KBM-7 (cell line): Measurements from ENCODE around the gene JAGN1.
A peak's percentile ranks its signal among the peaks of the same experiment; 100 is the strongest.

Experiments used
- DNase-seq: peaks from one replicate; pipeline ENCODE4 v3.0.0-alpha.2; 2015
- in situ Hi-C: fragments of 300-500 bp; cut with MboI; formaldehyde crosslinking; loops from 2 replicates; pipeline ENCODE4 v1.14.3; 2020; ENCODE audit warnings: low sequenced_read_pairs, low pct_unique_long_range_greater_than_20kb, mixed read lengths

The JAGN1 gene

DNA sequence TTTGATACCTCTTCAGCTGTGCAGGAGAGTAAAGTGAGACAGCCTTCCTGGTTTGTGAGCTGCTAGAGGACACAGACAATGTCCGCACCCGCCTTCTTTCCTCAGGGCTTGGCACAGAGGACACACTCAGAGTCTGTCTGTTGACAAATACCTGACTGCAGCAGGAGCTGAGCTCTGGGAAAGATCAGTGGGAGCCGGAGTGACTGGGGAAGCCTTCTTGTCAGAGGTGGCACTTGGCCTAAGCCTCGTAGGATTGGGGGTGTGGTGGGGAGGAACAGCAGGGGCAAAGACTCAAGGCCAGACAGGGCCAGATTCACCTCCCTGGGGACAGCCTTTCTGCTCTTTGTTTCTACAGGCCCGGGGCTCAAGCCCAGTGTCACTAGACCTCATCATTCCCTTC is 23.2 kb downstream of the JAGN1 start:
- DNase-seq, result no peak
- in situ Hi-C loops, result no loop called here

DNA sequence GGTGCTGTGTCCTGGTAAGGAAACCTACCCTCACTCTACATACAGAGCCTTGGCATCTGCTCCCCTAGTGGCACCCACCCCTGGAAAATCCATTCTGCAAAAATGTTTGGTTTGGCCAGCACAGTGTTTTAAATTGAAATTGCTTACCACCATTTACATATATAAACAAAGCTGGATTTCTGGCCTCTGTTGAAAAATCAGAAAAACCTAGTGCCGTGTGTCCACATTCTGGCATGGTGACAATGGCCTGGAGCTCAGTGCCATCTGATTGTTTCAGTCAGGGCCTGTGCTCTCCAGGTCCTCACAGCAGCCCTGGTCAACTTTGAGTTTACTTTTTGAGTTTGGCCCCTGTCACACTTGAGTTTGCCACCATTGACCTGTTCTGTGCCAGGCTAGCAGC is 23.6 kb downstream of the JAGN1 start:
- DNase-seq, result no peak
- in situ Hi-C loops, result no loop called here

DNA sequence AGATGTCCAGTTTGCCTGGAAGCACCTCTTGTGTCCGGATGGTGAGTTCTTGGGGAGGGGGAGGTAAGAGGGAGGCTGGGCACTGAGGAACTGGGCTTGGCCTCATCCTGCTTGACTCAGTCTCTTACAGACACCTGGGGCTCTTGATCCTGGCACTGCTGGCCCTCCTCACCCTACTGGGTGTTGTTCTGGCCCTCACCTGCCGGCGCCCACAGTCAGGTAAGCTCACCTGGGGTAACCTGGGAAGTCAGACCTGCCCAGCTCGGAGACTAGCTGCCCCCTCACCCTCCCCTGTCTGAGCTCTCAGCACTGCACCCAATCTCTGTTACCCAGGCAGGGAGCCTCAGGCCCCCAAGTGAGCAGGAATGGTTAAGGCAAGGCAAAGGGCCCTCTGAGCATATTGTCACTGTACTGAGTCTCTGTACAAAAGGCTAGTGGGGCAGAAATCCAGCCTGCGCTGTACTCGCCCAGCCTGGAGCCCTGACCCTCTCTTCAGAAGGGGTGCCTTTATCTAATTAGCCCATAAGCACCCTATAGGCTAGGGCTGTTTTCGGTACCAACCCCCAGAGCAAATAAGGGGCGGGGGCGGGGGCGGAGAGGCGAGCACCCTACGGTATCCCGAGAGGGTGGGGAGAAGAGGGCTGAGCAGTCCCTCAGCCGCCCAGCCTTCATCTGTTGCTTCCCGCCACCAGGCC is 24.3 kb downstream of the JAGN1 start:
- in situ Hi-C loops, result no loop called here

DNA sequence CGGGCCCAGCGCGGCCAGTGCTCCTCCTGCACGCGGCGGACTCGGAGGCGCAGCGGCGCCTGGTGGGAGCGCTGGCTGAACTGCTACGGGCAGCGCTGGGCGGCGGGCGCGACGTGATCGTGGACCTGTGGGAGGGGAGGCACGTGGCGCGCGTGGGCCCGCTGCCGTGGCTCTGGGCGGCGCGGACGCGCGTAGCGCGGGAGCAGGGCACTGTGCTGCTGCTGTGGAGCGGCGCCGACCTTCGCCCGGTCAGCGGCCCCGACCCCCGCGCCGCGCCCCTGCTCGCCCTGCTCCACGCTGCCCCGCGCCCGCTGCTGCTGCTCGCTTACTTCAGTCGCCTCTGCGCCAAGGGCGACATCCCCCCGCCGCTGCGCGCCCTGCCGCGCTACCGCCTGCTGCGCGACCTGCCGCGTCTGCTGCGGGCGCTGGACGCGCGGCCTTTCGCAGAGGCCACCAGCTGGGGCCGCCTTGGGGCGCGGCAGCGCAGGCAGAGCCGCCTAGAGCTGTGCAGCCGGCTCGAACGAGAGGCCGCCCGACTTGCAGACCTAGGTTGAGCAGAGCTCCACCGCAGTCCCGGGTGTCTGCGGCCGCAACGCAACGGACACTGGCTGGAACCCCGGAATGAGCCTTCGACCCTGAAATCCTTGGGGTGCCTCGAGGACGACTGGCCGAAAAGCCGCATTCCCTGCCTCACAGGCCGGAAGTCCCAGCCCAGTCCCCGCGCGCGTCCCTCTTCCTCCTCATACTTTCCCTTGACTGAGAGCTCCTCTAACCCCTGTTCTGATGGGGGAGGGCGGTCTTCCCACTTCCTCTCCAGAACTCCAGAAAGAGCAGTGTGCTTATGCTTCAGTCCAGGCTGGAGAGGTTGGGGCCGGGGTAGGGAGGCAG is 25.1 kb downstream of the JAGN1 start:
- in situ Hi-C loops, result no loop called here
- peak; percentile 69 for DNase-seq

More for the DNA sequence above, 24.3 kb downstream of the JAGN1 start:
- DNase-seq, result peak; percentile 60

DNA sequence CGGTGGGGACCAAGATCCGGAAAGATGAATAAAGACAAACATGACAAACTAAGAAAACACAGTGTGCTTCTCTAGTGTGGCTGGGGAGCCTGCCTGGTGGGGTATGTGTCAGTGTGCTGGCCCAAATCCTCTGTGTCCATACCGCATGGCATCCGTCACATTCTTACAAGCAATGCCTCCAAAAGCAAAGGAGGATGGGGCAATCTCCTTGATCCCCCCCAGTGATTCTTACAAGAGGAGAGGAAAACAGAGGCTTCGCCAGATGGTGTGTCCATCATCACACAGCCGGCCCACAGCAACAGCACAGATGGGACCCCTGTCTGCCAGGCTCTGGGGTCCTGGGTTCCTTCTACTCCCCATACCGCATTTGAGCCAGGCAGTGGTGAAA is 25.9 kb downstream of the JAGN1 start:
- in situ Hi-C loops, result no loop called here
- DNase-seq, result no peak

DNA sequence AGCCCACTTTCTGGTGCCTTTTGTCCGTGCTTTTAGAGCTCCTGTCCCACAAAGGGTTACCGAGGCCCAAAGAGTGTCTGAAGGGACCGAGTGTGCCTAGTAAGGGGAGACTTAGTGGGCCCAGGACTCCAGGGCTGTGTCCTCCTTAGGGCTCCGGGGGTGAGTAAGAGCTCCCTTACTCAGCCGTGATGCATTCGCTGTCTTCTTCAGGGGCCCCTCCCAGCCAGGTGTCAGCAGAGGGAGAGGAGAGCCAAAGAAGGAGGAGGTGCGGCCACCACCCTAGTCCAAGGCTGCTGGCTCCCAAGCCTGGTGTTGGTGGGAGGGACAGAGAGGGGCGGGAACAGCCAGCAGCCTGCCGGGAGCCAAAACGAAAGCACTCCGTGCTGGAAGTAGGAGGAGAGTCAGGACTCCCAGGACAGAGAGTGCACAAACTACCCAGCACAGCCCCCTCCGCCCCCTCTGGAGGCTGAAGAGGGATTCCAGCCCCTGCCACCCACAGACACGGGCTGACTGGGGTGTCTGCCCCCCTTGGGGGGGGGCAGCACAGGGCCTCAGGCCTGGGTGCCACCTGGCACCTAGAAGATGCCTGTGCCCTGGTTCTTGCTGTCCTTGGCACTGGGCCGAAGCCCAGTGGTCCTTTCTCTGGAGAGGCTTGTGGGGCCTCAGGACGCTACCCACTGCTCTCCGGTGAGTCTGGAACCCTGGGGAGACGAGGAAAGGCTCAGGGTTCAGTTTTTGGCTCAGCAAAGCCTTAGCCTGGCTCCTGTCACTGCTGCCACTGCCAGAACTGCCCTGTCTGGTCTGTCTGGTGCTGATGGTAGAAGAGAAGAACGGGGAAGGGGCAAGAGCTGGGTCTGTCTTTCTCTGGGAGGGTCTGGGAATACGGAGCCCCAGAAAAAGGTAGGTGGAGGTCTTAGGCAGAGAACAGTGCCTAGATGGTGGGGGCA is 26.6 kb downstream of the JAGN1 start, which contains the start of gene IL17RC:
Gene IL17RC (plus strand): TSS at position 365 of the 947 bp plus-strand sequence. CDS start 218 bp downstream, at position 583.
- in situ Hi-C loops, result no loop called here
- DNase-seq, result peak; percentile 84

DNA sequence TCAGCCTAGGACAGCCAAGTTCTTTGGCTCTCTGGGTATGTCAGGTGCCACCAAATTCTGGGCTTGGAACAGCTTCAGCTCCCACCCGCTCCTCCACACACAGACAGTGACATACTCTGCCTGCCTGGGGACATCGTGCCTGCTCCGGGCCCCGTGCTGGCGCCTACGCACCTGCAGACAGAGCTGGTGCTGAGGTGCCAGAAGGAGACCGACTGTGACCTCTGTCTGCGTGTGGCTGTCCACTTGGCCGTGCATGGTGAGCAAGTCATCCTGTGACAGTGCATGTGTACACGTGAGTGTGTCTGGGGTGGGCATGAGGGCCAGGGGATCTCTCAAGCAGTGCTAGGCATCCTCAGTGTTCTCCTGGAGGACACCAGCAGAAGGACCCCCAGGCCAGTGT is 27.4 kb downstream of the JAGN1 start:
- in situ Hi-C loops, result no loop called here
- DNase-seq, result no peak

DNA sequence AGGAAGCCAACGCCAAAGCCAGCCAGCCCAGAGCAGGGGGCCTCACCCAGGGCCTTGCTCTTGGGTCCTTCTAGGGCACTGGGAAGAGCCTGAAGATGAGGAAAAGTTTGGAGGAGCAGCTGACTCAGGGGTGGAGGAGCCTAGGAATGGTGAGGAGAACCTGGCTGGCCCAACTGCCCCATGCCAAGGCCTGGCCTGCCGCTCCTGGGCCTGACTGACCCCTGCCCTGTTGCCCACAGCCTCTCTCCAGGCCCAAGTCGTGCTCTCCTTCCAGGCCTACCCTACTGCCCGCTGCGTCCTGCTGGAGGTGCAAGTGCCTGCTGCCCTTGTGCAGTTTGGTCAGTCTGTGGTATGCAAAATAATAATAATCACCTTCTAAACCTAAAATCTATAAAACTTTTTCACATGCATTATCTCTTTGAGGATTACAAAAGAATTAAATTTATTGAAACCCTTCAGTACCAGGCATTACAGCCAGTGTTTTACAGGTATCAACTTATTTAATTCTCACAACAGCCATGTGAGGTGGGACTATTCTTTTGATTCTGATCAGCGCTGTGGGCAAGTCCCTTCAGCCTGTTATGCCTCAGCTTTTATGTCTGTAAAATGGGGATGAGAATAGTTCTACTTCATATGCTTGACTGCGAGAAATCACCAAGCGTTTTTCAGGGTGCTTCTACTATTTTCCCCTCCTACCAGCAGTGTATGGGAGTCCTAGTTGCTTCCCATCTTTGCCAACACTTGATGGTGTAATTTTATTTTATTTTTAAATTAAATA is 28.0 kb downstream of the JAGN1 start:
- in situ Hi-C loops, result no loop called here

DNA sequence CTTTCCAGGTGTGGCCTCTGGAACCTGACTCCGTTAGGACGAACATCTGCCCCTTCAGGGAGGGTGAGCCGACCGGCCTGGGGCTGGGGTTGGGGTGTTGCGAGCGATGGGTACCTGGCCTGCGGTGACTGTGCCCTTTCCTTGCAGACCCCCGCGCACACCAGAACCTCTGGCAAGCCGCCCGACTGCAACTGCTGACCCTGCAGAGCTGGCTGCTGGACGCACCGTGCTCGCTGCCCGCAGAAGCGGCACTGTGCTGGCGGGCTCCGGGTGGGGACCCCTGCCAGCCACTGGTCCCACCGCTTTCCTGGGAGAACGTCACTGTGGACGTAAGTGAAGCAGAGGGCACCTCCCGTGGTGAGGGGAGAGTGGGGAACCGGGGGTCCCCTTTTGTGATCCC is 37.7 kb downstream of the JAGN1 start:
- in situ Hi-C loops, result no loop called here
- no peak for DNase-seq

More for the DNA sequence above, 28.0 kb downstream of the JAGN1 start:
- no peak for DNase-seq

DNA sequence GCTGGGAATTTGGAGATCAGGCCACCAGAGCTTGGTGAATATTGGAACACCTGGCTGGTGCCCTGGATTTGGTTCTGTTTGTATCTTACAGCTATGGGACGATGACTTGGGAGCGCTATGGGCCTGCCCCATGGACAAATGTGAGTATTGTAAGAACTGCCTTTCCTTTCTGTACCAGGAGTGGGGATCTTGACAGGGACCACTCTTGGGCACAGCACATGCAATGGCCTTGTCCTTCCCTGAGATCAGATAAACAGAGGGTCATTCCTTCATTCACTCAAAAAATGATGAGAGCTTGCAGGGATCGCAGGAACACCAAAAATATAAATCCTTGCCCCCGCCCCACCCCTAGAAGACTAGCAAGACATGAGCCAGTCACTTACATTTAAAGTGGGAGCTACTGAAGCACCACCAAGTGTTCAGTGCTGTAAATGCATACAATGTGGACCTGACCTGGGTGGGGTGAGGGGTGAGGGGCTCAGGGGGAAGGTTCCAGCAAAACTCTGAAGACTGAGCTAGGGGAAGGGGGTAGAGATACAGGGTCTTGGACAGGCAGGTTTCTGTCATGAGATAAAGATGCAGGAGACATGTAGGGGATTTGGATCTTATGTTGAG is 40.5 kb downstream of the JAGN1 start:
- DNase-seq, result no peak
- in situ Hi-C loops, result no loop called here

DNA sequence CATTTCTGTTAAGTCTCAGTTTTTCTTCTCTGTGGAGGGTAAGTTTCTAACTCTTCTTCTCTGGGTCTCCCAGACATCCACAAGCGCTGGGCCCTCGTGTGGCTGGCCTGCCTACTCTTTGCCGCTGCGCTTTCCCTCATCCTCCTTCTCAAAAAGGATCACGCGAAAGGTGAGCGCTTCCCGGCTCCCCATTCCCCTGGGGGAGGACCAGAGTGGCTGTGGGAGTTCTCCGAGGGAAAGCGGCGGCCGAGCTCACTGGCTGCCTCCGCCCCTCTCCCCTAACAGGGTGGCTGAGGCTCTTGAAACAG is 42.1 kb downstream of the JAGN1 start:
- DNase-seq, result no peak
- in situ Hi-C loops, result no loop called here

DNA sequence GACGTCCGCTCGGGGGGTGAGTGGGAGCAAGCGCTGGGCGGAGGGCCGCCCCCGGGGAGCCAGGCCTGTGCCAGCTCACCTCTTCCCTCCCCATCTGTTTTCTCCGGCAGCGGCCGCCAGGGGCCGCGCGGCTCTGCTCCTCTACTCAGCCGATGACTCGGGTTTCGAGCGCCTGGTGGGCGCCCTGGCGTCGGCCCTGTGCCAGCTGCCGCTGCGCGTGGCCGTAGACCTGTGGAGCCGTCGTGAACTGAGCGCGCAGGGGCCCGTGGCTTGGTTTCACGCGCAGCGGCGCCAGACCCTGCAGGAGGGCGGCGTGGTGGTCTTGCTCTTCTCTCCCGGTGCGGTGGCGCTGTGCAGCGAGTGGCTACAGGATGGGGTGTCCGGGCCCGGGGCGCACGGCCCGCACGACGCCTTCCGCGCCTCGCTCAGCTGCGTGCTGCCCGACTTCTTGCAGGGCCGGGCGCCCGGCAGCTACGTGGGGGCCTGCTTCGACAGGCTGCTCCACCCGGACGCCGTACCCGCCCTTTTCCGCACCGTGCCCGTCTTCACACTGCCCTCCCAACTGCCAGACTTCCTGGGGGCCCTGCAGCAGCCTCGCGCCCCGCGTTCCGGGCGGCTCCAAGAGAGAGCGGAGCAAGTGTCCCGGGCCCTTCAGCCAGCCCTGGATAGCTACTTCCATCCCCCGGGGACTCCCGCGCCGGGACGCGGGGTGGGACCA is 42.6 kb downstream of the JAGN1 start:
- in situ Hi-C loops, result no loop called here
- peak; percentile 91 for DNase-seq

DNA sequence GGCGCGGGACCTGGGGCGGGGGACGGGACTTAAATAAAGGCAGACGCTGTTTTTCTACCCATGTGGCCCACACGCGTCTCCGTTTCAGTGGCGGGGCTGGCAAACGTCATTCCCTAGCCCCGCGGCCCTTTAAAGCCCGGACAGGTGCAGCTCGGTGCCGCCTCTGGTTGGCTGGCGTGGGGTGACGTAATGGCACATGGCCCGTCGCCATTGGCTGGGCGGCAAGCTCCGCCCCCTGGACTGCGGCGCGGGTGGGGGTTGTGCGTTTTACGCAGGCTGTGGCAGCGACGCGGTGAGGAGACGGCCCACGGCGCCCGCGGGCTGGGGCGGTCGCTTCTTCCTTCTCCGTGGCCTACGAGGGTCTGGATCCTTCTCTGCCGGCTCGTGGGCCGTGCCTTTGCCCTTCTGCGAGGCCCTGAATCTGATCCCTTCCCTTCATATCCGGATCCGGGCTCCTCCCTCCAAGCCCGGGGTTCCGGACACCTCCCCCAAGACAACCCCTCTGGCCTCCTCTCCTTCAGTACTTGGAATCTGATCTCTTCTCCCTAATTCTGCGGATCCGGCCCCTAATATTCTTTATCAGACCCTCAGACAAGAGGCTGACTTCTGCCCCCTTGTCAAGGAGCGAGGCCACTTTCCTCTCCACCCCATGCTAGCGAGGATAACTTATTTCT is 43.3 kb downstream of the JAGN1 start, which contains the start of gene CRELD1:
Gene CRELD1 (plus strand): TSS at position 274 of the 674 bp plus-strand sequence. CDS start 605 bp downstream, outside the sequence.
- in situ Hi-C loops, result no loop called here
- DNase-seq, result peak; percentile 97

DNA sequence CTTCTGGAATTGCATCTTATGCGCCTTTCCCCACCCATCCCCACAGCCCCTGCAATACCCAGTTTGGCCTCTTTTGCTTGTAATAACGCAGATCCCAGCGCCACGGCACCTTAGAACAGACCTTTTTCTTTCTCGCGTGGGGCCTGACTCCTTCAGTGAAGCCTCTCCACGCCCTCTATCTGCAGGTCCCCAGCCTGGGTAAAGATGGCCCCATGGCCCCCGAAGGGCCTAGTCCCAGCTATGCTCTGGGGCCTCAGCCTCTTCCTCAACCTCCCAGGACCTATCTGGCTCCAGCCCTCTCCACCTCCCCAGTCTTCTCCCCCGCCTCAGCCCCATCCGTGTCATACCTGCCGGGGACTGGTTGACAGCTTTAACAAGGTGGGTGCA is 43.8 kb downstream of the JAGN1 start:
- DNase-seq, result no peak
- in situ Hi-C loops, result no loop called here

DNA sequence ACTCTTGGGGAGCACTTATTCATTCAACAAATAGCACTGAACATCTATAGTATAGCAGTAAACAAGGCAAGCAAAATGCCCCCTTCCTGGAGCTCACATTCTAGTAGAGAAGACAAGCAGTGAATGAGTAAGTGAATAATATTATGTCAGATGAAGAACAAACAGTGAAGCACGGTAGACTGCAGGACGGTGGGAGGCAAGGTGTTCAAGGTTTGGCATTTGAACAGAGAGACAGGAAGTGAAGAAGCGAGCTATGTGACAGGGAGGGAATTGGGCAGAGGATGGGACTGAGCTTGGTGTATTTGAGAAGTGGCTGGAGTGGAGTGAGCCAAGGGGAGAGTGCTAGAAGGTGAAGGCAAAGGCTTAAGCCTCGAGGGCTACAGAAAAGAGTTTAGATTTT is 44.6 kb downstream of the JAGN1 start:
- in situ Hi-C loops, result no loop called here
- no peak for DNase-seq

DNA sequence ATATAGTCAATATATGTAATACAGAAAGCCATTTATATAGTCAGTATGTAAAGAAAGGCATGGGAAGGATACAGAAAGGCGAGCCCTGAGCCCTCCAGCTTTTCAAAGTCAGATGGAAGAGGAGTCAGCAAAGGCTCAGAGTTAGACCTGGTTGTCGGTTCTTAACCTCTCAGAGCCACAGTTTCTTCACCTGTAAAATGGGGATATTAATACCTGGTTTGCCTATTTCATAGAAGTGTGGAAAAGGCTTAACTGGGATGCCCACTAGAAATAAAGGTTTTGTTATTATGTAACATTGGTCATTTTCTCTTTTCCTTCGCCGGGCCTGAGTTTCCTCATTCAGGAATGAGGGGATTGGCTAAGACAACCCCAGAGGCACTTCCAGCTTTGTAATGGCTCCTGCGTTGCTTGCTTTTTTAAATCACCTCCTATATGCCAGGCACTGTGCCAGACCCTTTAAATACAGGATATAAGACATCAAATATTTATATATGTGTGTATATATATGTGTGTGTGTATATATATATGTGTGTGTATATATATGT is 45.6 kb downstream of the JAGN1 start:
- in situ Hi-C loops, result no loop called here
- DNase-seq, result no peak
